ENCODE measurements around the gene KLHDC8A. TPM values are rescaled to one million over a fixed set of nuclear protein-coding genes. Genes with fewer than 3 reads are reported as not detected.

Gene KLHDC8A
- total RNA-seq, 4 donors from 2014 or later, result not detected

DNA sequence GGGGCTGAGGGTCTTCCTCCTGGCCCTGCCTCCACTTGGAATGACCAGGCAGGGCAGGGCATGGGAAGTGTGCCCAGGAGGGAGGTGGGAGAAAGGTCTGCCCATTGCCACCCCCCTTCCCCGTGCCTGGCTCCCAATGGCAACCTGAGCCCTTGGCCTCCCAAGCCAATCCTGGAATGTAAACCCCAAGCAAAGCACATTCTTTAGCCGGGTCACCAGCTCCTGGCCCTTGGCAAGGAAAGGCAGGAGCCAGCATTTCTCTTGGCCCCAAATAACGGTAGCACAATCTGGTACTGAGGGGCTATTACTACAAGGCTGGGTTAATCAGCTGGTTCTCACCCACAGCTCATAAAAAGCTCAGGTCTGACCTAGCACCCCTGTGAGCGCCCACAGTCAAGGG is 28.2 kb downstream of the KLHDC8A start:
- Histone ChIP-seq H3K27ac (peak overlapping the region in 3 of 4 donors; percentile 23 to 71 (median 50)), H3K9me3 (no peaks in the 10 kb centered on the region), H3K27me3 (no peaks in the 10 kb centered on the region), H3K4me1 (peaks cover 41 to 53% of the 10 kb centered on the region in 2 donors), H3K4me3 (no peak overlapping the region), H3K36me3 (no peaks in the 10 kb centered on the region)
- in situ Hi-C loops (cut with MboI; ENCODE audit: low sequenced_read_pairs in 4 of 4) (loop anchor here in 2 of 4 donors (5.0 kb wide), 2 partner anchors 51 to 56 kb away; no protein-coding TSS in a partner anchor), intact Hi-C loops (cut with DNase I; ENCODE audit: low total_unique reads) (no loop called here)
- no peak for ATAC-seq
- DNase-seq, result no peak
- TF ChIP-seq POLR2A (IDR thresholded peaks at IDR 0.05), result no peak
- TF ChIP-seq, protein P1, sequence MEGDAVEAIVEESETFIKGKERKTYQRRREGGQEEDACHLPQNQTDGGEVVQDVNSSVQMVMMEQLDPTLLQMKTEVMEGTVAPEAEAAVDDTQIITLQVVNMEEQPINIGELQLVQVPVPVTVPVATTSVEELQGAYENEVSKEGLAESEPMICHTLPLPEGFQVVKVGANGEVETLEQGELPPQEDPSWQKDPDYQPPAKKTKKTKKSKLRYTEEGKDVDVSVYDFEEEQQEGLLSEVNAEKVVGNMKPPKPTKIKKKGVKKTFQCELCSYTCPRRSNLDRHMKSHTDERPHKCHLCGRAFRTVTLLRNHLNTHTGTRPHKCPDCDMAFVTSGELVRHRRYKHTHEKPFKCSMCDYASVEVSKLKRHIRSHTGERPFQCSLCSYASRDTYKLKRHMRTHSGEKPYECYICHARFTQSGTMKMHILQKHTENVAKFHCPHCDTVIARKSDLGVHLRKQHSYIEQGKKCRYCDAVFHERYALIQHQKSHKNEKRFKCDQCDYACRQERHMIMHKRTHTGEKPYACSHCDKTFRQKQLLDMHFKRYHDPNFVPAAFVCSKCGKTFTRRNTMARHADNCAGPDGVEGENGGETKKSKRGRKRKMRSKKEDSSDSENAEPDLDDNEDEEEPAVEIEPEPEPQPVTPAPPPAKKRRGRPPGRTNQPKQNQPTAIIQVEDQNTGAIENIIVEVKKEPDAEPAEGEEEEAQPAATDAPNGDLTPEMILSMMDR (IDR thresholded peaks at IDR 0.05 in 4 of 5, conservative IDR thresholded peaks at IDR 0.05 in 1 of 5), result no peak

- ATAC-seq, result no peak
- no peak for TF ChIP-seq POLR2A (IDR thresholded peaks at IDR 0.05)
- TF ChIP-seq, protein P1 (IDR thresholded peaks at IDR 0.05 in 4 of 5, conservative IDR thresholded peaks at IDR 0.05 in 1 of 5), result no peak
- intact Hi-C loops (cut with DNase I; ENCODE audit: low total_unique reads), result no loop called here
- peak overlapping the region in 1 of 4 donors; percentile 36 for H3K27ac ChIP-seq
- no peaks in the 10 kb centered on the region for H3K27me3 ChIP-seq
- H3K36me3 ChIP-seq, result no peaks in the 10 kb centered on the region
- H3K9me3 ChIP-seq, result no peaks in the 10 kb centered on the region
- DNase-seq, result no peak
- H3K4me3 ChIP-seq, result no peak overlapping the region
- in situ Hi-C loops (cut with MboI; ENCODE audit: low sequenced_read_pairs in 4 of 4), result loop anchor here in 2 of 4 donors (5.0 kb wide), 2 partner anchors 50 to 55 kb away; no protein-coding TSS in a partner anchor
- peaks cover 31 to 42% of the 10 kb centered on the region in 2 donors for H3K4me1 ChIP-seq
Measured at GRCh38 chr1:205326812-205327466, 29.8 kb downstream of the KLHDC8A start.

GRCh38 chr1:205325334-205325884 is 31.3 kb downstream of the KLHDC8A start:
- peak; percentile 41 to 63 for DNase-seq
- peak; percentile 30 to 49 for ATAC-seq

GRCh38 chr1:205324781-205325180 is 31.9 kb downstream of the KLHDC8A start:
- no peaks in the 10 kb centered on the region for H3K36me3 ChIP-seq
- intact Hi-C loops (cut with DNase I; ENCODE audit: low total_unique reads) (loop anchor here (1.0 to 2.0 kb wide), 2 partner anchors 51 to 96 kb away; no protein-coding TSS in a partner anchor), in situ Hi-C loops (cut with MboI; ENCODE audit: low sequenced_read_pairs in 4 of 4) (loop anchor here in 3 of 4 donors (5.0 kb wide), 2 partner anchors 47 to 52 kb away; no protein-coding TSS in a partner anchor)
- ATAC-seq (no peak), DNase-seq (no peak)
- no peak for TF ChIP-seq POLR2A (IDR thresholded peaks at IDR 0.05)
- no peak overlapping the region for H3K4me3 ChIP-seq
- H3K27me3 ChIP-seq, result no peaks in the 10 kb centered on the region
- no peaks in the 10 kb centered on the region for H3K9me3 ChIP-seq
- no peak overlapping the region for H3K27ac ChIP-seq
- H3K4me1 ChIP-seq, result peaks cover 27 to 28% of the 10 kb centered on the region in 2 donors

More at GRCh38 chr1:205325334-205325884, 31.3 kb downstream of the KLHDC8A start:
- H3K27ac ChIP-seq, result no peak overlapping the region
- in situ Hi-C loops (cut with MboI; ENCODE audit: low sequenced_read_pairs in 4 of 4) (loop anchor here in 2 of 4 donors (5.0 kb wide), 2 partner anchors 48 to 53 kb away; no protein-coding TSS in a partner anchor), intact Hi-C loops (cut with DNase I; ENCODE audit: low total_unique reads) (loop anchor here (1.0 to 2.0 kb wide), 2 partner anchors 52 to 97 kb away; no protein-coding TSS in a partner anchor)
- H3K9me3 ChIP-seq, result no peaks in the 10 kb centered on the region
- H3K27me3 ChIP-seq, result no peaks in the 10 kb centered on the region
- H3K4me3 ChIP-seq, result no peak overlapping the region
- peaks cover 29 to 31% of the 10 kb centered on the region in 2 donors for H3K4me1 ChIP-seq
- no peaks in the 10 kb centered on the region for H3K36me3 ChIP-seq
- TF ChIP-seq, protein P1 (IDR thresholded peaks at IDR 0.05 in 4 of 5, conservative IDR thresholded peaks at IDR 0.05 in 1 of 5), result peak; percentile 56 to 85 (median 80)
- no peak for TF ChIP-seq POLR2A (IDR thresholded peaks at IDR 0.05)

DNA sequence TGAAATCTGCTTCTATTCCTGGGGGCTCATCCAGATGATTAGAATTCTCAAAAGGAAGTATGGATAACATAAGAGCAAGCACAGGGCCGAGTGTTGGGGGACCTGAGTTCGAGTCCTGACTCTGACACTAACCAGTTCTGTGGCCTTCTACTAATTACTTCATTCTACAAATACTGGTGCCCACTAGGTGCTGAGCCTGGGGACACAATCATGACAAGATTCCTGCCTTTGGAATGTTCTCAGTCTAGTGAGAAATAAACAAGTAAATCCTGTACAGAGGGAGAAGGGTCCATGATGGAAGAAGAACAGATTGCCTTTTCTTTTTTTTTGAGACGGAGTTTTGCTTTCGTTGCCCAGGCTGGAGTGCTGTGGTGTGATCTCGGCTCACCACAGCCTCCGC is 32.9 kb downstream of the KLHDC8A start:
- no peaks in the 10 kb centered on the region for H3K9me3 ChIP-seq
- H3K4me3 ChIP-seq, result no peak overlapping the region
- peaks cover 28 to 29% of the 10 kb centered on the region in 2 donors for H3K4me1 ChIP-seq
- no peaks in the 10 kb centered on the region for H3K27me3 ChIP-seq
- no peak overlapping the region for H3K27ac ChIP-seq
- H3K36me3 ChIP-seq, result no peaks in the 10 kb centered on the region
- DNase-seq, result no peak
- in situ Hi-C loops (cut with MboI; ENCODE audit: low sequenced_read_pairs in 4 of 4) (loop anchor here in 1 of 4 donors (5.0 kb wide), 1 partner anchor 46 kb away; no protein-coding TSS in a partner anchor), intact Hi-C loops (cut with DNase I; ENCODE audit: low total_unique reads) (loop anchor here (2.0 kb wide), 1 partner anchor 95 kb away; no protein-coding TSS in a partner anchor)
- TF ChIP-seq, protein P1 (IDR thresholded peaks at IDR 0.05 in 4 of 5, conservative IDR thresholded peaks at IDR 0.05 in 1 of 5), result no peak
- TF ChIP-seq POLR2A (IDR thresholded peaks at IDR 0.05), result no peak
- no peak for ATAC-seq

All from gastrocnemius medialis (tissue), 4 donors.